HCT116 (cell line): ENCODE measurements around the gene UBE2G2. TPM values are rescaled to one million over a fixed set of nuclear protein-coding genes. Genes with fewer than 3 reads are reported as not detected.

ENCODE experiments used
- ATAC-seq: fragments of 200-7000 bp; cut with Tn5 transposase; 2 replicates; pipeline ENCODE4 v1.9.1; 2020; ENCODE audit warnings: mild to moderate bottlenecking, moderate library complexity
- BruUV-seq: library from RNA; stranded (reverse); fragments of 400-500 nt; replicated peaks from 2 replicates; lab custom pipeline; 2021; lab: Mats Ljungman, UMichigan
- CTCF ChIA-PET: fragments of 300-600 bp; sonication (Branson Sonifier 250); formaldehyde crosslinking; loops from one replicate; lab custom pipeline; 2021; ENCODE audit warnings: antibody characterized with exemption; lab: Charles Lee
- POLR2A ChIA-PET: fragments of 300-600, 350-600 bp; sonication (Branson Sonifier 250); formaldehyde crosslinking; loops from one replicate; lab custom pipeline; 2021; ENCODE audit warnings: antibody characterized with exemption; lab: Charles Lee
- RAD21 ChIA-PET, 2 experiments: fragments of 300-600 bp; sonication (Branson Sonifier 250); formaldehyde crosslinking; loops; one replicate each; lab custom pipeline; 2023; ENCODE audit warnings: low total read pairs in 2 of 2; ENCODE audit not compliant: uncharacterized antibody in 2 of 2, unreplicated experiment in 2 of 2, low non-redundant PET in 1 of 2; lab: Charles Lee
- DNase-seq: peaks from one replicate; pipeline ENCODE4 v3.0.0-alpha.2; 2010; ENCODE audit warnings: low read depth, low spot score
- H2AFZ ChIP-seq: fragments of 200-600 bp; shearing (Covaris generic), sonication (generic); 2 replicates; pipeline ENCODE4 v1.6.1; 2017; ENCODE audit warnings: low read depth, mixed run types, mixed read lengths, antibody characterized with exemption, low read length; ENCODE audit not compliant: poor library complexity, severe bottlenecking
- H3K27ac ChIP-seq: 2 replicates; pipeline ENCODE4 v1.5.1; 2012; ENCODE audit warnings: low read depth, low read length
- H3K27me3 ChIP-seq: fragments of 200-600 bp; sonication (generic); 2 replicates; pipeline ENCODE4 v1.6.1; 2016; ENCODE audit warnings: mixed run types, low read length, mixed read lengths; ENCODE audit not compliant: insufficient read depth
- H3K36me3 ChIP-seq, 2 experiments: fragments of 200-500 bp in 1 of 2; fragments of 200-600 bp in 1 of 2; sonication (Bioruptor generic) in 1 of 2; sonication (generic) in 1 of 2; 2 replicates each; pipeline versions ENCODE4 v1.5.1 to v1.6.1; 2014 to 2016; ENCODE audit warnings: low read length in 2 of 2, inconsistent platforms in 1 of 2, mixed read lengths in 1 of 2, mixed run types in 1 of 2; ENCODE audit not compliant: insufficient read depth in 2 of 2, control insufficient read depth in 1 of 2
- H3K4me1 ChIP-seq, 2 experiments: fragments of 200-600 bp in 1 of 2; sonication (generic) in 1 of 2; 2 replicates each; pipeline versions ENCODE4 v1.5.1 to v1.6.1; 2012 to 2017; ENCODE audit warnings: low read length in 2 of 2, inconsistent platforms in 1 of 2, mild to moderate bottlenecking in 1 of 2, mixed read lengths in 1 of 2, mixed run types in 1 of 2, moderate library complexity in 1 of 2; ENCODE audit not compliant: insufficient read depth in 2 of 2, control insufficient read depth in 1 of 2
- H3K4me2 ChIP-seq: fragments of 200-600 bp; sonication (generic); 2 replicates; pipeline ENCODE4 v1.6.1; 2017; ENCODE audit warnings: mixed run types, low read length, mixed read lengths
- H3K4me3 ChIP-seq, 2 experiments: fragments of 200-600 bp in 1 of 2; sonication (generic) in 1 of 2; replicated peaks in 1 of 2; 2 replicates each; pipeline ENCODE4 v1.5.1; 2011 to 2016; ENCODE audit warnings: low read length in 2 of 2, control low read depth in 1 of 2, low read depth in 1 of 2, mild to moderate bottlenecking in 1 of 2, mixed read lengths in 1 of 2, mixed run types in 1 of 2
- H3K79me2 ChIP-seq: fragments of 200-600 bp; sonication (generic); 2 replicates; pipeline ENCODE4 v1.6.1; 2017; ENCODE audit warnings: mild to moderate bottlenecking, mixed run types, low read length, moderate library complexity, mixed read lengths; ENCODE audit not compliant: insufficient read depth
- H3K9ac ChIP-seq: fragments of 200-600 bp; sonication (generic); 2 replicates; pipeline ENCODE4 v1.6.1; 2016; ENCODE audit warnings: low read length, mixed read lengths
- H3K9me2 ChIP-seq: fragments of 200-600 bp; sonication (generic), shearing (Covaris generic); 2 replicates; pipeline ENCODE4 v1.6.1; 2017; ENCODE audit warnings: mixed run types, mild to moderate bottlenecking, moderate library complexity; ENCODE audit not compliant: insufficient read depth
- H3K9me3 ChIP-seq, 2 experiments: fragments of 200-500 bp in 1 of 2; fragments of 200-600 bp in 1 of 2; sonication (Bioruptor generic) in 1 of 2; sonication (generic) in 1 of 2; 2 replicates each; pipeline ENCODE4 v1.6.1; 2014 to 2017; ENCODE audit warnings: low read length in 2 of 2, mixed read lengths in 2 of 2, inconsistent platforms in 1 of 2, low read depth in 1 of 2, mild to moderate bottlenecking in 1 of 2, mixed run types in 1 of 2, moderate library complexity in 1 of 2; ENCODE audit not compliant: control insufficient read depth in 1 of 2, insufficient read depth in 1 of 2
- H4K20me1 ChIP-seq: fragments of 200-600 bp; sonication (generic), shearing (Covaris generic); 2 replicates; pipeline ENCODE4 v1.6.1; 2017; ENCODE audit warnings: mixed run types, mild to moderate bottlenecking, moderate library complexity; ENCODE audit not compliant: insufficient read depth
- CBX3 ChIP-seq: IDR thresholded peaks from 2 replicates; pipeline ENCODE4 v1.6.1; 2012; ENCODE audit warnings: low read depth
- CEBPB ChIP-seq: IDR thresholded peaks from 2 replicates; pipeline ENCODE4 v1.6.1; 2012; ENCODE audit warnings: low read depth
- CTCF ChIP-seq, 3 experiments: fragments of 200-600 bp in 1 of 3; sonication (generic) in 1 of 3; IDR thresholded peaks in 2 of 3; conservative IDR thresholded peaks in 1 of 3; 2 replicates each; pipeline ENCODE4 v1.5.1; 2012 to 2017; ENCODE audit warnings: low read depth in 2 of 3, low read length in 2 of 3, antibody characterized with exemption in 1 of 3, borderline replicate concordance in 1 of 3, control low read depth in 1 of 3, mild to moderate bottlenecking in 1 of 3, mixed read lengths in 1 of 3, mixed run types in 1 of 3, moderate library complexity in 1 of 3; ENCODE audit not compliant: insufficient read depth in 1 of 3
- EGR1 ChIP-seq: IDR thresholded peaks from 2 replicates; pipeline ENCODE4 v1.6.1; 2012; ENCODE audit warnings: low read depth
- ELF1 ChIP-seq: IDR thresholded peaks from 2 replicates; pipeline ENCODE4 v1.6.1; 2012; ENCODE audit warnings: low read depth, borderline replicate concordance
- EZH2 ChIP-seq: fragments of 200-600 bp; sonication (generic); IDR thresholded peaks from 2 replicates; pipeline ENCODE4 v1.6.1; 2017; ENCODE audit warnings: antibody characterized with exemption, mixed run types
- EZH2phosphoT487 ChIP-seq: fragments of 200-600 bp; IDR thresholded peaks from 2 replicates; pipeline ENCODE4 v1.6.1; 2018; ENCODE audit warnings: antibody characterized with exemption, borderline replicate concordance
- JUND ChIP-seq: IDR thresholded peaks from 2 replicates; pipeline ENCODE4 v1.6.1; 2012
- MAX ChIP-seq: IDR thresholded peaks from 2 replicates; pipeline ENCODE4 v1.6.1; 2012
- POLR2AphosphoS5 ChIP-seq: IDR thresholded peaks from 2 replicates; pipeline ENCODE4 v1.6.1; 2011; ENCODE audit warnings: mild to moderate bottlenecking, low read depth, low read length, moderate library complexity
- RAD21 ChIP-seq: IDR thresholded peaks from 2 replicates; pipeline ENCODE4 v1.6.1; 2012; ENCODE audit warnings: low read depth, mild to moderate bottlenecking
- SIN3A ChIP-seq: IDR thresholded peaks from 2 replicates; pipeline ENCODE4 v1.6.1; 2012; ENCODE audit warnings: low read depth
- SP1 ChIP-seq: IDR thresholded peaks from 2 replicates; pipeline ENCODE4 v1.6.1; 2012; ENCODE audit warnings: low read depth
- SRF ChIP-seq: IDR thresholded peaks from 2 replicates; pipeline ENCODE4 v1.6.1; 2012; ENCODE audit warnings: low read depth
- TCF7L2 ChIP-seq: IDR thresholded peaks from 2 replicates; pipeline ENCODE4 v1.7.0; 2011; ENCODE audit warnings: borderline replicate concordance, inconsistent platforms; ENCODE audit not compliant: insufficient read depth, insufficient read length; ENCODE audit errors: extremely low read depth
- YY1 ChIP-seq: IDR thresholded peaks from 2 replicates; pipeline ENCODE4 v1.6.1; 2011; ENCODE audit warnings: low read length, low read depth, moderate library complexity, mild to moderate bottlenecking; ENCODE audit not compliant: insufficient replicate concordance; ENCODE audit errors: extremely low read depth
- ZBTB33 ChIP-seq: IDR thresholded peaks from 2 replicates; pipeline ENCODE4 v1.6.1; 2011; ENCODE audit warnings: mild to moderate bottlenecking, low read length, moderate library complexity; ENCODE audit not compliant: insufficient replicate concordance; ENCODE audit errors: extremely low read depth
- ZFX ChIP-seq: fragments of 450-650 bp; IDR thresholded peaks from 2 replicates; pipeline ENCODE4 v1.6.1; 2017
- ZNF274 ChIP-seq: fragments of 200-500 bp; sonication (Bioruptor generic); IDR thresholded peaks from 2 replicates; pipeline ENCODE4 v1.6.1; 2014; ENCODE audit warnings: mild to moderate bottlenecking, low read depth, low read length, inconsistent platforms
- intact Hi-C: fragments of 100-400 bp; cut with micrococcal nuclease; formaldehyde crosslinking; loops from 2 replicates; pipeline ENCODE4 v1.10.0; 2022
- total RNA-seq: library from RNA; stranded (reverse); gene quantifications from one replicate; pipeline ENCODE4 v1.2.1, GENCODE V29; 2021; ENCODE audit not compliant: unreplicated experiment
- TF ChIP-seq, protein P1 (sequence below): IDR thresholded peaks from 2 replicates; pipeline ENCODE4 v1.6.1; 2012

The UBE2G2 gene
- total RNA-seq, 1 experiment from 2014 or later: 86.5 TPM

- no peak for TF ChIP-seq JUND
- no peak for TF ChIP-seq SRF
- no peak for TF ChIP-seq EZH2
- no peak for TF ChIP-seq ZFX
- no peak for TF ChIP-seq EGR1
Measured at GRCh38 chr21:44767834-44768831, 33.5 kb downstream of the UBE2G2 start (continued).

GRCh38 chr21:44766818-44767354, 34.7 kb downstream of the UBE2G2 start:
- Histone ChIP-seq H3K36me3 (peaks cover 7 to 9% of the 10 kb centered on the region in 2 experiments; a peak in 3 of 4 replicates), H4K20me1 (no peaks in the 10 kb centered on the region), H3K27ac (no peak overlapping the region), H3K9me3 (no peaks in the 10 kb centered on the region), H3K4me1 (peaks cover under 1 to 13% of the 10 kb centered on the region in 2 experiments; a peak in 3 of 4 replicates), H3K4me2 (no peak overlapping the region), H3K27me3 (no peaks in the 10 kb centered on the region), H3K9me2 (no peaks in the 10 kb centered on the region), H2AFZ (no peak overlapping the region), H3K79me2 (no peaks in the 10 kb centered on the region), H3K9ac (no peak overlapping the region), H3K4me3 (no peak overlapping the region)
- no TSS peak for BruUV-seq
- ATAC-seq (no peak), DNase-seq (no peak)
- CTCF ChIA-PET: no interaction called here
- POLR2A ChIA-PET: no interaction called here
- RAD21 ChIA-PET: no interaction called here
- intact Hi-C loops: no loop called here
- TF ChIP-seq ZFX (no peak), ELF1 (no peak), YY1 (no peak), EZH2phosphoT487 (no peak), JUND (no peak), ZNF274 (no peak), CEBPB (no peak), CTCF (IDR thresholded peaks at IDR 0.05 in 2 of 3, conservative IDR thresholded peaks at IDR 0.05 in 1 of 3; ENCODE audit: borderline replicate concordance in 1 of 3, insufficient read depth in 1 of 3, low read depth in 2 of 3, low read length in 2 of 3) (no peak), MAX (no peak), TCF7L2 (no peak), CBX3 (no peak), POLR2AphosphoS5 (no peak), ZBTB33 (no peak), SIN3A (no peak), EGR1 (no peak), RAD21 (no peak), SP1 (no peak)
- TF ChIP-seq, protein P1, sequence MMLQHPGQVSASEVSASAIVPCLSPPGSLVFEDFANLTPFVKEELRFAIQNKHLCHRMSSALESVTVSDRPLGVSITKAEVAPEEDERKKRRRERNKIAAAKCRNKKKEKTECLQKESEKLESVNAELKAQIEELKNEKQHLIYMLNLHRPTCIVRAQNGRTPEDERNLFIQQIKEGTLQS: no peak
